Measurements from ENCODE around the gene FFAR3.

DNA sequence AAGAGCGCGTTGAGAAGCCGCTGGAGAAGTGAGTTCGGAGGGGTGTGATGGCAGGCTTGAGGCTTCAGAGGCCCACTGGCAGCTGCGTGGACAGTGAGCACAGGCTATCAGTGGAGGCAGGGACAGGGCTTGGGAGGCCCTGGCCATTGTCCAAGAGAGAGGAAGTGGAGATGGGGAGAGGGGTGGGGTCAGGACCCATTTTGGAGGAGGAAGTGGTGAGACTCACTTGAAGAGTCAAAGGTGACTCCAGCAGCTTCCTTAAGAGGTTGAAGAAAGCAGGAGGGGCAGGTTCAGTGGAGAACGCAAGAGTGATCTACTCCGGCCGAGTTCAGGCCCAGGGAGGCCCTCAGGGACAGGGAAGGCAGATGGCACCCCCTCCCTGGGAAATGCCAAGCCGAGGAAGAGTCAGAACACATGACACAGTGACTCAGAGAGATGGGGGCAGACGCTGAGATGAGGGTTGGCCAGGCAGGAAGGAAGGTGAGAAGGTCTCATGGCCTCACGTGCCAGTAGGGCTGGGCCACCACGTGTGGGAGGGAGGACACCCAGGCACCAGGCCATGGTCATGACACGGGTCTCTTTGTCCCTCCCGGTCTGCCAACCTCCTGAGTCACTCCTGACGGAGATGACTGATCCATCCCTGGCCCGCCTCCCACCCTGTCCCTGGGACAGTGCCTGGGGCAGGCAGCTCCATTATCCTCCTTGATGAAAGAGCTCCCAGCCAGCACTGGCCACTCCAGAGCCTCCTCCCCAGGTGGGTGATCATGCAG is 39.4 kb upstream of the FFAR3 start:
- TF ChIP-seq POLR2AphosphoS5 (IDR thresholded peaks at IDR 0.05; ENCODE audit: low read depth, low read length) (no peak), POLR2A (IDR thresholded peaks at IDR 0.05; ENCODE audit: low read depth, low read length) (no peak), TAF1 (IDR thresholded peaks at IDR 0.05; ENCODE audit: borderline replicate concordance, low read depth, low read length) (no peak)

All from GM12892 (cell line).